HepG2 (cell line): ENCODE results near the gene TSHZ1. TPM values are rescaled to one million over a fixed set of nuclear protein-coding genes. Genes with fewer than 3 reads are reported as not detected.

Experiments
- ATAC-seq: fragments of 200-7000 bp; cut with Tn5 transposase; 3 replicates; pipeline ENCODE4 v1.9.1; 2020; ENCODE audit warnings: mild to moderate bottlenecking, moderate library complexity
- BruUV-seq: library from RNA; stranded (reverse); fragments of 400-500 nt; replicated peaks from 2 replicates; lab custom pipeline; 2021; lab: Mats Ljungman, UMichigan
- CTCF ChIA-PET: fragments of 300-600 bp; formaldehyde crosslinking; extraction: SDS; loops from one replicate; lab custom pipeline; 2021; ENCODE audit warnings: low total read pairs, inconsistent platforms, low intra/inter-chr PET ratio; lab: Yijun Ruan, JAX
- POLR2A ChIA-PET: fragments of 350-600 bp; sonication (Branson Sonifier 250); formaldehyde crosslinking; loops from one replicate; lab custom pipeline; 2020; ENCODE audit warnings: antibody characterized with exemption, inconsistent platforms; lab: Yijun Ruan, JAX
- DNase-seq: peaks from one replicate; pipeline ENCODE4 v3.0.0-alpha.2; 2015; ENCODE audit warnings: low spot score
- FAIRE-seq: peaks from 3 replicates; lab custom pipeline; 2011; peaks lifted over from hg19 to GRCh38; lab: Jason Lieb, UNC
- H2AFZ ChIP-seq: one replicate; pipeline ENCODE4 v1.6.1; 2011; ENCODE audit warnings: low read length, inconsistent platforms
- H3K27ac ChIP-seq: fragments of 300-600 bp; 3 replicates; pipeline ENCODE4 v1.8.0; 2011; ENCODE audit warnings: mixed run types, mild to moderate bottlenecking, mixed read lengths, low read length, inconsistent platforms; ENCODE audit not compliant: insufficient read depth; ENCODE audit errors: extremely low read length
- H3K27me3 ChIP-seq, 2 experiments: fragments of 200-600 bp in 1 of 2; 2 replicates in 1 of 2; 3 replicates in 1 of 2; pipeline versions ENCODE4 v1.6.0 to v1.8.0; 2011; ENCODE audit warnings: low read length in 2 of 2, mild to moderate bottlenecking in 2 of 2, moderate library complexity in 2 of 2, inconsistent platforms in 1 of 2; ENCODE audit not compliant: insufficient read depth in 2 of 2, control insufficient read depth in 1 of 2
- H3K36me3 ChIP-seq, 2 experiments: fragments of 200-600 bp in 1 of 2; replicated peaks in 1 of 2; 2 replicates in 1 of 2; 3 replicates in 1 of 2; pipeline versions ENCODE4 v1.5.1 to v1.8.0; 2011; ENCODE audit warnings: low read length in 2 of 2, inconsistent platforms in 1 of 2; ENCODE audit not compliant: insufficient read depth in 2 of 2, control insufficient read depth in 1 of 2
- H3K4me1 ChIP-seq: 2 replicates; pipeline ENCODE4 v1.5.1; 2012; ENCODE audit warnings: low read length, inconsistent platforms; ENCODE audit not compliant: insufficient read depth
- H3K4me2 ChIP-seq: 2 replicates; pipeline ENCODE4 v1.6.0; 2011; ENCODE audit warnings: low read depth, low read length, inconsistent platforms
- H3K4me3 ChIP-seq, 3 experiments: fragments of 200-600 bp in 1 of 3; sonication (generic), shearing (Covaris generic) in 1 of 3; replicated peaks in 1 of 3; 2 replicates each; pipeline ENCODE4 v1.5.1; 2011 to 2016; ENCODE audit warnings: low read length in 3 of 3, inconsistent platforms in 2 of 3, low read depth in 2 of 3, mild to moderate bottlenecking in 2 of 3, control low read depth in 1 of 3, mixed read lengths in 1 of 3; ENCODE audit not compliant: insufficient read depth in 1 of 3
- H3K79me2 ChIP-seq: one replicate; pipeline ENCODE4 v1.6.1; 2011; ENCODE audit warnings: low read length, inconsistent platforms; ENCODE audit not compliant: insufficient read depth
- H3K9ac ChIP-seq: 2 replicates; pipeline ENCODE4 v1.6.0; 2011; ENCODE audit warnings: mild to moderate bottlenecking, low read depth, low read length, inconsistent platforms; ENCODE audit not compliant: insufficient read depth
- H3K9me3 ChIP-seq: 2 replicates; pipeline ENCODE4 v1.5.1; 2012; ENCODE audit warnings: mild to moderate bottlenecking, low read length
- H4K20me1 ChIP-seq: 2 replicates; pipeline ENCODE4 v1.6.0; 2011; ENCODE audit warnings: inconsistent platforms, mild to moderate bottlenecking, low read length, moderate library complexity; ENCODE audit not compliant: insufficient read depth
- FIP1L1 ChIP-seq: fragments of 200-400 bp; formaldehyde crosslinking; IDR thresholded peaks from 2 replicates; pipeline ENCODE4 v1.6.1; 2018; ENCODE audit warnings: low read depth, mild to moderate bottlenecking, low read length, moderate library complexity, borderline replicate concordance; ENCODE audit not compliant: insufficient read depth
- FOSL2 ChIP-seq: sonication (generic); formaldehyde crosslinking; IDR thresholded peaks from 2 replicates; pipeline ENCODE4 v1.4.0; 2020; ENCODE audit warnings: missing genetic modification reagents
- HMG20B ChIP-seq: conservative IDR thresholded peaks from 2 replicates; pipeline ENCODE4 v1.6.1; 2016; ENCODE audit warnings: missing genetic modification reagents, missing compliant biosample characterization
- HNRNPL ChIP-seq: fragments of 200-400 bp; formaldehyde crosslinking; IDR thresholded peaks from 2 replicates; pipeline ENCODE4 v1.6.1; 2017; ENCODE audit warnings: mild to moderate bottlenecking, low read depth, low read length
- JUN ChIP-seq: sonication (generic); formaldehyde crosslinking; IDR thresholded peaks from 2 replicates; pipeline ENCODE4 v1.4.0; 2020; ENCODE audit warnings: mild to moderate bottlenecking, missing genetic modification reagents
- MAFF ChIP-seq: IDR thresholded peaks from 2 replicates; pipeline ENCODE4 v1.6.1; 2011; ENCODE audit warnings: low read depth, low read length, improper control_type of control experiment
- MZF1 ChIP-seq: sonication (generic); formaldehyde crosslinking; IDR thresholded peaks from 2 replicates; pipeline ENCODE4 v1.8.1; 2023; ENCODE audit warnings: mild to moderate bottlenecking, missing genetic modification reagents, borderline replicate concordance
- NR2C2 ChIP-seq: sonication (generic); formaldehyde crosslinking; IDR thresholded peaks from 2 replicates; pipeline ENCODE4 v1.4.0; 2020; ENCODE audit warnings: missing genetic modification reagents, mild to moderate bottlenecking, moderate library complexity, borderline replicate concordance
- SAFB2 ChIP-seq: sonication (generic); formaldehyde crosslinking; IDR thresholded peaks from 2 replicates; pipeline ENCODE4 v1.5.1; 2020; ENCODE audit warnings: missing genetic modification reagents, low read depth, mild to moderate bottlenecking, borderline replicate concordance
- SRY ChIP-seq: sonication (generic); formaldehyde crosslinking; IDR thresholded peaks from 2 replicates; pipeline ENCODE4 v1.8.0; 2022; ENCODE audit warnings: mild to moderate bottlenecking, missing genetic modification reagents
- ZNF326 ChIP-seq: sonication (generic); formaldehyde crosslinking; IDR thresholded peaks from 2 replicates; pipeline ENCODE4 v1.4.0; 2020; ENCODE audit warnings: missing genetic modification reagents, borderline replicate concordance
- ZNF333 ChIP-seq: sonication (generic); formaldehyde crosslinking; IDR thresholded peaks from 2 replicates; pipeline ENCODE4 v1.4.0; 2020; ENCODE audit warnings: mild to moderate bottlenecking, missing genetic modification reagents, borderline replicate concordance
- ZNF335 ChIP-seq: sonication (generic); formaldehyde crosslinking; IDR thresholded peaks from 2 replicates; pipeline ENCODE4 v1.4.0; 2020; ENCODE audit warnings: missing genetic modification reagents
- ZNF629 ChIP-seq: sonication (generic); formaldehyde crosslinking; conservative IDR thresholded peaks from 2 replicates; pipeline ENCODE4 v1.5.0; 2020; ENCODE audit warnings: missing genetic modification reagents
- ZNF776 ChIP-seq: sonication (generic); formaldehyde crosslinking; IDR thresholded peaks from 2 replicates; pipeline ENCODE4 v1.4.0; 2020; ENCODE audit warnings: mild to moderate bottlenecking, missing genetic modification reagents
- WGBS: methylation state at CpG from one replicate; pipeline ENCODE4 v1.1.6; 2017; ENCODE audit warnings: low lambda C conversion rate; 5-methylcytosine and 5-hydroxymethylcytosine counted together
- in situ Hi-C: cut with HindIII; loops from 2 replicates; pipeline ENCODE4 v1.10.0; 2017; ENCODE audit warnings: low pct_unique_long_range_greater_than_20kb; ENCODE audit not compliant: extremely low pct_ligation_motif_present
- intact Hi-C: fragments of 100-400 bp; cut with micrococcal nuclease; formaldehyde crosslinking; loops from one replicate; pipeline ENCODE4 v1.10.0; 2022; ENCODE audit not compliant: unreplicated experiment
- polyA plus RNA-seq, 8 experiments: library from polyadenylated mRNA; depleted of rRNA in 3 of 8; stranded (reverse) in 7 of 8; unstranded in 1 of 8; fragments of >200 nt; fragmentation: Illumina TruSeq in 4 of 8; extraction: Trizol in 4 of 8; gene quantifications; 2 replicates each; pipeline versions ENCODE4 v1.2.1 to v1.2.3, GENCODE V29; 2011 to 2016; ENCODE audit warnings: low read depth in 4 of 8, missing spikeins in 1 of 8, mixed read lengths in 1 of 8; ENCODE audit not compliant: insufficient read depth in 1 of 8
- total RNA-seq, 5 experiments: library from RNA; depleted of rRNA; stranded (reverse); fragments of >200 nt; fragmentation: Illumina TruSeq; extraction: Trizol; gene quantifications; 2 replicates each; pipeline ENCODE4 v1.2.3, GENCODE V29; 2016; ENCODE audit warnings: low read depth in 1 of 5
- TF ChIP-seq, protein P1 (sequence below): sonication (generic); formaldehyde crosslinking; IDR thresholded peaks from 2 replicates; pipeline ENCODE4 v1.8.0; 2022; ENCODE audit warnings: mild to moderate bottlenecking, missing genetic modification reagents, moderate library complexity
- TF ChIP-seq, protein P2 (sequence below): sonication (generic); formaldehyde crosslinking; conservative IDR thresholded peaks from 2 replicates; pipeline ENCODE4 v1.4.0; 2020; ENCODE audit warnings: missing genetic modification reagents
- TF ChIP-seq, protein P3 (sequence below): sonication (generic); formaldehyde crosslinking; IDR thresholded peaks from 2 replicates; pipeline ENCODE4 v1.4.0; 2020; ENCODE audit warnings: missing genetic modification reagents, mild to moderate bottlenecking, borderline replicate concordance

TSHZ1 gene
- total and polyA plus RNA-seq, 2 of the 13 experiments (the other 11 are each of a cell fraction or from before 2014, with no cell fraction given): 2.5 to 2.7 TPM

DNA sequence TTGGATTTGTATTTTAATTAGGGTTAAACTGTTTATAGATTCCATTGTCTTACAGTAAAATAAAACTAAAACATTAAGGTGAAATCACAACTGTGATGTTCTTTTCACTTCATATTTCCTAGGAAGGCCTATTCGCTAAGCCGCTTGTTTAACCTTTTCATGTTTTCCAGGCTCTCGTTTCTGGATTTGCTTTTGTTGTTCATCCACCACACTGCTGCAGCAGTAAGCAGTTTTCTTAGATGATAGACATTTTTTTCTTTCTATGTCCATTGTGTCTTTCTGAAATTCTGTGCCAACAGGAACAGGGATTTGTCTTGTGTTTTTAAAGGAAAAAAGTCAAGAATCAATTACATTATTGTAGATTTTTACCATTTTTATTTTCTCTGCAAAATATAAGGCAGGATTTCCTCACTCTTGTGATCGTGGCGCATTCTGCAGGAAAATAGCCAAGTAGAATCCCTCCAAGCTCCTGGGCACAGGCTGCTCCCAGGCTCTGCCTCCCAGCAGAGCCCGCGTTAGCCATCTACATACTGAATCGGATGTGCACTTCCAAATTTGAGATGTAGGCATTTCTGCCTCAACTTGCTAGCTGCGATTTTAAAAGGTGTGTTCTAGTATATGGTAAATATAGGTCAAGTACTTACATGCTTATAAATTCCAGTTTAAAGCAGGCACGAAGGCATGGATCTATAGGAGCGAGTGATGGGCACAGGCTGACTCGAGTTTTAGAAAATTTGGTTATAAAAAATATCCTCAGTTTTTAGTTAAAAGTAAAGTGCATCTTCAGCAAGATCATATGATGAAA lies 10.2 kb downstream of the TSHZ1 start:
- ATAC-seq (no peak), DNase-seq (no peak), FAIRE-seq (no peak)
- no peaks in the 10 kb centered on the region for H3K36me3 ChIP-seq
- no TSS peak for BruUV-seq
- peak overlapping the region; percentile 51; the same call in 1 of the 2 replicates for H3K4me2 ChIP-seq
- no peak overlapping the region for H3K9ac ChIP-seq
- WGBS: 96% methylated on average over 12 of the region's 12 CpGs
- CTCF ChIA-PET: no interaction called here
- peaks cover 77% of the 10 kb centered on the region for H3K4me1 ChIP-seq
- POLR2A ChIA-PET: no interaction called here
- no peaks in the 10 kb centered on the region for H4K20me1 ChIP-seq
- peak overlapping the region; percentile 58 for H3K27ac ChIP-seq
- in situ Hi-C loops (loop anchor here (25.0 kb wide), 1 partner anchor 933 kb away; the partner anchor contains the start of gene CYB5A), intact Hi-C loops (no loop called here)
- no peak overlapping the region for H2AFZ ChIP-seq
- H3K27me3 ChIP-seq: no peaks in the 10 kb centered on the region
- H3K79me2 ChIP-seq: peaks cover 28% of the 10 kb centered on the region
- no peaks in the 10 kb centered on the region for H3K9me3 ChIP-seq
- no peak overlapping the region; a peak in 1 of 6 replicates for H3K4me3 ChIP-seq
- TF ChIP-seq, protein P1, sequence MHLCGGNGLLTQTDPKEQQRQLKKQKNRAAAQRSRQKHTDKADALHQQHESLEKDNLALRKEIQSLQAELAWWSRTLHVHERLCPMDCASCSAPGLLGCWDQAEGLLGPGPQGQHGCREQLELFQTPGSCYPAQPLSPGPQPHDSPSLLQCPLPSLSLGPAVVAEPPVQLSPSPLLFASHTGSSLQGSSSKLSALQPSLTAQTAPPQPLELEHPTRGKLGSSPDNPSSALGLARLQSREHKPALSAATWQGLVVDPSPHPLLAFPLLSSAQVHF (CRISPR knock-in tag): no peak
- TF ChIP-seq ZNF335 (CRISPR knock-in tag) (no peak), SAFB2 (CRISPR knock-in tag) (no peak), ZNF776 (no peak), SRY (CRISPR knock-in tag) (no peak), ZNF333 (no peak), MAFF (no peak), HNRNPL (no peak), ZNF629 (CRISPR knock-in tag) (no peak), HMG20B (CRISPR knock-in tag) (no peak), FIP1L1 (no peak), NR2C2 (CRISPR knock-in tag) (no peak), JUN (CRISPR knock-in tag) (no peak), FOSL2 (CRISPR knock-in tag) (no peak), MZF1 (CRISPR knock-in tag) (no peak), ZNF326 (CRISPR knock-in tag) (no peak)
- TF ChIP-seq, protein P2, sequence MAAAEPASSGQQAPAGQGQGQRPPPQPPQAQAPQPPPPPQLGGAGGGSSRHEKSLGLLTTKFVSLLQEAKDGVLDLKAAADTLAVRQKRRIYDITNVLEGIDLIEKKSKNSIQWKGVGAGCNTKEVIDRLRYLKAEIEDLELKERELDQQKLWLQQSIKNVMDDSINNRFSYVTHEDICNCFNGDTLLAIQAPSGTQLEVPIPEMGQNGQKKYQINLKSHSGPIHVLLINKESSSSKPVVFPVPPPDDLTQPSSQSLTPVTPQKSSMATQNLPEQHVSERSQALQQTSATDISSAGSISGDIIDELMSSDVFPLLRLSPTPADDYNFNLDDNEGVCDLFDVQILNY (CRISPR knock-in tag): no peak
- TF ChIP-seq, protein P3, sequence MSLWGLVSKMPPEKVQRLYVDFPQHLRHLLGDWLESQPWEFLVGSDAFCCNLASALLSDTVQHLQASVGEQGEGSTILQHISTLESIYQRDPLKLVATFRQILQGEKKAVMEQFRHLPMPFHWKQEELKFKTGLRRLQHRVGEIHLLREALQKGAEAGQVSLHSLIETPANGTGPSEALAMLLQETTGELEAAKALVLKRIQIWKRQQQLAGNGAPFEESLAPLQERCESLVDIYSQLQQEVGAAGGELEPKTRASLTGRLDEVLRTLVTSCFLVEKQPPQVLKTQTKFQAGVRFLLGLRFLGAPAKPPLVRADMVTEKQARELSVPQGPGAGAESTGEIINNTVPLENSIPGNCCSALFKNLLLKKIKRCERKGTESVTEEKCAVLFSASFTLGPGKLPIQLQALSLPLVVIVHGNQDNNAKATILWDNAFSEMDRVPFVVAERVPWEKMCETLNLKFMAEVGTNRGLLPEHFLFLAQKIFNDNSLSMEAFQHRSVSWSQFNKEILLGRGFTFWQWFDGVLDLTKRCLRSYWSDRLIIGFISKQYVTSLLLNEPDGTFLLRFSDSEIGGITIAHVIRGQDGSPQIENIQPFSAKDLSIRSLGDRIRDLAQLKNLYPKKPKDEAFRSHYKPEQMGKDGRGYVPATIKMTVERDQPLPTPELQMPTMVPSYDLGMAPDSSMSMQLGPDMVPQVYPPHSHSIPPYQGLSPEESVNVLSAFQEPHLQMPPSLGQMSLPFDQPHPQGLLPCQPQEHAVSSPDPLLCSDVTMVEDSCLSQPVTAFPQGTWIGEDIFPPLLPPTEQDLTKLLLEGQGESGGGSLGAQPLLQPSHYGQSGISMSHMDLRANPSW (CRISPR knock-in tag): no peak
